ENCODE data around the gene LRP6.

The LRP6 gene

DNA sequence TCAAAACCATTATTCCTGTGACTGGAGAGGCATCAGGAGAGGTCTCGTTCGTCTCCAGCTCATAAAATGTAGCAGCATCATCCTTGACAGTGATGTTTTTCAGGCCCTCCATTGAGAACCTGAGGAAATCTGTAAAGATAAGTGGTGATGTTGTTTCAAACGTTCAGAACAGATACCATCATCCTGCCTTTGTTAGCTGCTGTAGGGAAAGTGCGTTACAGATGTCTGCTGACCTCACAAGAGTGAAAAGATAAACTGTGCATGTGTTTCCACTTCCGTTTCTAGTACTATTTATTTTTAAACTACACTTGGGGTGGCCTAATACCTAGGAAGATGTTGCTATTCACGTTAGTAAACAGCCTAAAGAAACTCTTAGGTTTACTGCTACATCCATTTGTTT lies 167.7 kb downstream of the LRP6 start:
- CTCF ChIA-PET, result no interaction called here
- no peak overlapping the region for H3K27ac ChIP-seq
- POLR2A ChIA-PET (ENCODE audit: low non-redundant PET), result no interaction called here
- no peak for DNase-seq (ENCODE audit: low spot score)
- TF ChIP-seq, protein P1, sequence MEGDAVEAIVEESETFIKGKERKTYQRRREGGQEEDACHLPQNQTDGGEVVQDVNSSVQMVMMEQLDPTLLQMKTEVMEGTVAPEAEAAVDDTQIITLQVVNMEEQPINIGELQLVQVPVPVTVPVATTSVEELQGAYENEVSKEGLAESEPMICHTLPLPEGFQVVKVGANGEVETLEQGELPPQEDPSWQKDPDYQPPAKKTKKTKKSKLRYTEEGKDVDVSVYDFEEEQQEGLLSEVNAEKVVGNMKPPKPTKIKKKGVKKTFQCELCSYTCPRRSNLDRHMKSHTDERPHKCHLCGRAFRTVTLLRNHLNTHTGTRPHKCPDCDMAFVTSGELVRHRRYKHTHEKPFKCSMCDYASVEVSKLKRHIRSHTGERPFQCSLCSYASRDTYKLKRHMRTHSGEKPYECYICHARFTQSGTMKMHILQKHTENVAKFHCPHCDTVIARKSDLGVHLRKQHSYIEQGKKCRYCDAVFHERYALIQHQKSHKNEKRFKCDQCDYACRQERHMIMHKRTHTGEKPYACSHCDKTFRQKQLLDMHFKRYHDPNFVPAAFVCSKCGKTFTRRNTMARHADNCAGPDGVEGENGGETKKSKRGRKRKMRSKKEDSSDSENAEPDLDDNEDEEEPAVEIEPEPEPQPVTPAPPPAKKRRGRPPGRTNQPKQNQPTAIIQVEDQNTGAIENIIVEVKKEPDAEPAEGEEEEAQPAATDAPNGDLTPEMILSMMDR (conservative IDR thresholded peaks at IDR 0.05; ENCODE audit: low read depth), result no peak

DNA sequence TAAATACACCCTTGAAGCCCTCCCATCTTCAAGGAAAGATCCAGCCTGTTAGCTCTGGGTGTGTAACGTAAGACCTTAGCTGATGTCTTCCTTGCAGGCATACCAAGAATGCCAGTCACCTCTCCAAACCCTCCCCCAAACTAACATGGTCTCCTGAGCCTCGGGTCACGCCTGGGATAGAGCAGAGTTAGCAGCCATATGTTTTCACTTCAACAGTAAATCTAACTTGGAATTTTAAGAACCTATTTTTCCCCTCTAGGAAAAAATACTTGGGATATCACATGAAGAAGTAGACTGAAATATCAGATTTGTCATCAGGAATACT lies 168.2 kb downstream of the LRP6 start:
- no peak for DNase-seq (ENCODE audit: low spot score)
- TF ChIP-seq, protein P1 (conservative IDR thresholded peaks at IDR 0.05; ENCODE audit: low read depth), result no peak
- CTCF ChIA-PET, result no interaction called here
- H3K27ac ChIP-seq, result no peak overlapping the region
- POLR2A ChIA-PET (ENCODE audit: low non-redundant PET), result no interaction called here

- no peak overlapping the region for H3K27ac ChIP-seq
- TF ChIP-seq, protein P1 (conservative IDR thresholded peaks at IDR 0.05; ENCODE audit: low read depth), result no peak
- no peak for DNase-seq (ENCODE audit: low spot score)
- ChIA-PET POLR2A (ENCODE audit: low non-redundant PET) (no interaction called here), CTCF (no interaction called here)
Measured at GRCh38 chr12:12097891-12098690, 168.8 kb downstream of the LRP6 start.

DNA sequence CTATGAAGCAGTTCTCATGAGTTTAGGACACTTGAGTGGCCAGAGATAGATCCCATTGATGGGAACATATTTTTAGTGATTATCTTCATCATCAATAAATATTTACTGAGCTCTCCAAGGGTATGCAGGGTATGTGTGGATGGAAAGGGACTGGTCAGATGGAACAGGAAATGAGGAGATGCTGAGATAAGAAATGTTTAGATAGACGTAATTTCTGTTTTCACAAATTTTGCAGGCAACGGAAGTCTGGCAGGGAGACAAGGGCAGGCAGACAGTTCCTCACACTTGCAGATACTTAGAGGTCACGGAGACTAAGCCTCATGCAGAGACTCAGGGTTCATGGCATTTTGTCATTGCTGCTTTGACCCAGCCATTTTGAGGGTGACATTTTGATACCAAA lies 171.8 kb downstream of the LRP6 start:
- no peak overlapping the region for H3K27ac ChIP-seq
- TF ChIP-seq, protein P1 (conservative IDR thresholded peaks at IDR 0.05; ENCODE audit: low read depth), result no peak
- no peak for DNase-seq (ENCODE audit: low spot score)
- ChIA-PET CTCF (no interaction called here), POLR2A (ENCODE audit: low non-redundant PET) (no interaction called here)

- POLR2A ChIA-PET (ENCODE audit: low non-redundant PET), result no interaction called here
- DNase-seq (ENCODE audit: low spot score), result no peak
Measured at GRCh38 chr12:12094481-12094880, 172.4 kb downstream of the LRP6 start.

GRCh38 chr12:12091977-12092663 lies 174.7 kb downstream of the LRP6 start:
- H3K27ac ChIP-seq, result no peak overlapping the region
- no peak for DNase-seq (ENCODE audit: low spot score)

More at GRCh38 chr12:12094481-12094880, 172.4 kb downstream of the LRP6 start:
- TF ChIP-seq, protein P1 (conservative IDR thresholded peaks at IDR 0.05; ENCODE audit: low read depth), result no peak
- CTCF ChIA-PET, result interaction anchor here (0.6 kb wide), 2 partner anchors 212 to 534 kb away, joined by 6 to 10 read pairs; no protein-coding TSS in a partner anchor
- no peak overlapping the region for H3K27ac ChIP-seq

More at GRCh38 chr12:12091977-12092663, 174.7 kb downstream of the LRP6 start:
- ChIA-PET POLR2A (ENCODE audit: low non-redundant PET) (no interaction called here), CTCF (interaction anchor here (1.0 kb wide), 1 partner anchor 53 kb away, joined by 3 read pairs; no protein-coding TSS in a partner anchor)
- TF ChIP-seq, protein P1 (conservative IDR thresholded peaks at IDR 0.05; ENCODE audit: low read depth), result no peak

Data from RWPE1 (cell line).